SK-N-SH (cell line): Measurements from ENCODE around the gene NDUFB3. TPM values are rescaled to one million over a fixed set of nuclear protein-coding genes. Genes with fewer than 3 reads are reported as not detected.
A peak's percentile ranks its signal among the peaks of the same experiment; 100 is the strongest.

Experiments
- CTCF ChIA-PET: fragments of 300-600, 350-600 bp; formaldehyde crosslinking; extraction: SDS; loops from one replicate; lab custom pipeline; 2021; lab: Yijun Ruan, JAX
- POLR2A ChIA-PET: fragments of 350-600 bp; sonication (Branson Sonifier 250); formaldehyde crosslinking; extraction: SDS; loops from one replicate; lab custom pipeline; 2020; ENCODE audit warnings: antibody characterized with exemption, inconsistent platforms; lab: Yijun Ruan, JAX
- DNase-seq: peaks from one replicate; pipeline ENCODE4 v3.0.0; 2012
- H2AFZ ChIP-seq: fragments of 200-600 bp; sonication (generic); 2 replicates; pipeline ENCODE4 v1.8.1; 2016; ENCODE audit warnings: antibody characterized with exemption, mild to moderate bottlenecking, low read depth
- H3F3A ChIP-seq: fragments of 200-600 bp; sonication (generic); replicated peaks from 2 replicates; pipeline ENCODE3; 2016; ENCODE audit warnings: antibody characterized with exemption, mild to moderate bottlenecking; ENCODE audit not compliant: insufficient read depth
- H3K27ac ChIP-seq, 2 experiments: fragments of 200-500 bp in 1 of 2; fragments of 200-600 bp in 1 of 2; sonication (Bioruptor generic) in 1 of 2; sonication (generic), shearing (Covaris generic) in 1 of 2; 2 replicates each; pipeline versions ENCODE4 v1.5.1 to v1.6.1; 2014 to 2016; ENCODE audit warnings: low read depth in 2 of 2, inconsistent platforms in 1 of 2, low read length in 1 of 2, mild to moderate bottlenecking in 1 of 2, mixed read lengths in 1 of 2
- H3K27me3 ChIP-seq: fragments of 200-600 bp; sonication (generic), shearing (Covaris generic); 2 replicates; pipeline ENCODE4 v1.6.1; 2016; ENCODE audit warnings: mixed run types; ENCODE audit not compliant: insufficient read depth
- H3K36me3 ChIP-seq, 2 experiments: fragments of 200-500 bp in 1 of 2; fragments of 200-600 bp in 1 of 2; sonication (Bioruptor generic) in 1 of 2; sonication (generic) in 1 of 2; replicated peaks in 1 of 2; 2 replicates each; pipeline versions ENCODE3 to v1.5.1; 2014 to 2016; ENCODE audit warnings: low read length in 1 of 2, mild to moderate bottlenecking in 1 of 2; ENCODE audit not compliant: insufficient read depth in 2 of 2, control insufficient read depth in 1 of 2
- H3K4me1 ChIP-seq, 2 experiments: fragments of 200-500 bp in 1 of 2; fragments of 200-600 bp in 1 of 2; sonication (Bioruptor generic) in 1 of 2; sonication (generic), shearing (Covaris generic) in 1 of 2; 2 replicates each; pipeline versions ENCODE4 v1.5.1 to v1.6.1; 2014 to 2016; ENCODE audit warnings: low read depth in 1 of 2, low read length in 1 of 2, mixed run types in 1 of 2; ENCODE audit not compliant: insufficient read depth in 2 of 2, control insufficient read depth in 1 of 2
- H3K4me2 ChIP-seq: fragments of 200-600 bp; sonication (generic), shearing (Covaris generic); 2 replicates; pipeline ENCODE4 v1.6.1; 2017; ENCODE audit warnings: mixed run types
- H3K4me3 ChIP-seq, 2 experiments: fragments of 200-500 bp in 1 of 2; fragments of 200-600 bp in 1 of 2; sonication (Bioruptor generic) in 1 of 2; sonication (generic), shearing (Covaris generic) in 1 of 2; 2 replicates each; pipeline versions ENCODE4 v1.5.1 to v1.8.1; 2014 to 2016; ENCODE audit warnings: low read depth in 2 of 2, inconsistent platforms in 1 of 2, low read length in 1 of 2, mild to moderate bottlenecking in 1 of 2, mixed read lengths in 1 of 2, moderate library complexity in 1 of 2
- H3K79me2 ChIP-seq: fragments of 200-600 bp; sonication (generic); 2 replicates; pipeline ENCODE4 v1.8.1; 2017; ENCODE audit warnings: mild to moderate bottlenecking; ENCODE audit not compliant: insufficient read depth
- H3K9ac ChIP-seq: fragments of 200-600 bp; sonication (generic); 2 replicates; pipeline ENCODE4 v1.6.1; 2017; ENCODE audit warnings: mixed run types
- H3K9me2 ChIP-seq: fragments of 200-600 bp; sonication (generic); 2 replicates; pipeline ENCODE4 v1.6.1; 2017; ENCODE audit warnings: mixed run types
- H3K9me3 ChIP-seq: fragments of 200-600 bp; sonication (generic); 2 replicates; pipeline ENCODE4 v1.6.1; 2017; ENCODE audit warnings: mixed run types, mild to moderate bottlenecking, moderate library complexity
- H4K20me1 ChIP-seq: fragments of 200-600 bp; sonication (generic); 2 replicates; pipeline ENCODE4 v1.6.1; 2017; ENCODE audit warnings: mild to moderate bottlenecking, mixed run types; ENCODE audit not compliant: insufficient read depth
- CHD2 ChIP-seq: fragments of 150-350 bp; IDR thresholded peaks from 2 replicates; pipeline ENCODE4 v1.6.1; 2018; ENCODE audit warnings: low read length; ENCODE audit not compliant: partially characterized antibody
- ELF1 ChIP-seq: IDR thresholded peaks from 2 replicates; pipeline ENCODE4 v1.4.0; 2012
- EP300 ChIP-seq, 2 experiments: IDR thresholded peaks; 2 replicates each; pipeline versions ENCODE4 v1.4.0 to v1.6.1; 2012; ENCODE audit warnings: borderline replicate concordance in 1 of 2, low read depth in 1 of 2, low read length in 1 of 2
- EZH2phosphoT487 ChIP-seq: fragments of 200-600 bp; sonication (generic); IDR thresholded peaks from 2 replicates; pipeline ENCODE4 v1.6.1; 2017; ENCODE audit warnings: low read depth, mixed run types, mild to moderate bottlenecking, antibody characterized with exemption, moderate library complexity, borderline replicate concordance
- FOSL2 ChIP-seq: IDR thresholded peaks from 2 replicates; pipeline ENCODE4 v1.4.0; 2012; ENCODE audit warnings: low read depth, mild to moderate bottlenecking, moderate library complexity, borderline replicate concordance
- FOXJ3 ChIP-seq: sonication (generic); formaldehyde crosslinking; IDR thresholded peaks from 2 replicates; pipeline ENCODE4 v1.5.1; 2020; ENCODE audit warnings: mild to moderate bottlenecking, missing genetic modification reagents
- GABPA ChIP-seq: IDR thresholded peaks from 2 replicates; pipeline ENCODE4 v1.4.0; 2012; ENCODE audit warnings: low read depth, mild to moderate bottlenecking
- JUND ChIP-seq: IDR thresholded peaks from 2 replicates; pipeline ENCODE4 v1.4.0; 2012
- MXI1 ChIP-seq: IDR thresholded peaks from 2 replicates; pipeline ENCODE4 v1.6.1; 2012; ENCODE audit warnings: mild to moderate bottlenecking, low read depth, low read length, improper control_type of control experiment
- NFIC ChIP-seq: IDR thresholded peaks from 2 replicates; pipeline ENCODE4 v1.4.0; 2012; ENCODE audit warnings: borderline replicate concordance
- NRF1 ChIP-seq: IDR thresholded peaks from 2 replicates; pipeline ENCODE4 v1.6.1; 2012; ENCODE audit warnings: low read depth, mild to moderate bottlenecking, low read length
- POLR2AphosphoS5 ChIP-seq: IDR thresholded peaks from 2 replicates; pipeline ENCODE4 v1.6.1; 2012; ENCODE audit warnings: low read depth, low read length
- RFX5 ChIP-seq: IDR thresholded peaks from 2 replicates; pipeline ENCODE4 v1.6.1; 2012; ENCODE audit warnings: mild to moderate bottlenecking, improper control_type of control experiment, low read length
- SIN3A ChIP-seq: IDR thresholded peaks from 2 replicates; pipeline ENCODE4 v1.6.1; 2012; ENCODE audit warnings: low read depth, mild to moderate bottlenecking, low read length, moderate library complexity, borderline replicate concordance
- SMC3 ChIP-seq: IDR thresholded peaks from 2 replicates; pipeline ENCODE4 v1.6.1; 2012; ENCODE audit warnings: low read depth, low read length, improper control_type of control experiment
- TAF1 ChIP-seq: IDR thresholded peaks from 2 replicates; pipeline ENCODE4 v1.6.1; 2012; ENCODE audit warnings: low read depth, mild to moderate bottlenecking, low read length, moderate library complexity, borderline replicate concordance
- WGBS: methylation state at CpG from one replicate; pipeline ENCODE4 v1.1.6; 2017; ENCODE audit warnings: low lambda C conversion rate; 5-methylcytosine and 5-hydroxymethylcytosine counted together
- polyA plus RNA-seq, 3 experiments: library from polyadenylated mRNA; depleted of rRNA; stranded (reverse); fragments of >200 nt; gene quantifications; 2 replicates each; pipeline ENCODE4 v1.2.3, GENCODE V29; 2012
- TF ChIP-seq, protein P1 (sequence below): IDR thresholded peaks from 2 replicates; pipeline ENCODE4 v1.4.0; 2012; ENCODE audit warnings: low read depth, borderline replicate concordance
- TF ChIP-seq, protein P2 (sequence below): fragments of 200-600 bp; sonication (generic); IDR thresholded peaks from 2 replicates; pipeline ENCODE4 v1.6.1; 2017; ENCODE audit warnings: antibody characterized with exemption, mild to moderate bottlenecking, moderate library complexity
- TF ChIP-seq, protein P3 (sequence below): IDR thresholded peaks from 2 replicates; pipeline ENCODE4 v1.4.0; 2012; ENCODE audit warnings: low read depth, borderline replicate concordance
- TF ChIP-seq, protein P4 (sequence below): IDR thresholded peaks from 2 replicates; pipeline ENCODE4; 2012

The NDUFB3 gene
- polyA plus RNA-seq, 1 of the 3 experiments (the other 2 are of a cell fraction): 55.9 TPM

DNA sequence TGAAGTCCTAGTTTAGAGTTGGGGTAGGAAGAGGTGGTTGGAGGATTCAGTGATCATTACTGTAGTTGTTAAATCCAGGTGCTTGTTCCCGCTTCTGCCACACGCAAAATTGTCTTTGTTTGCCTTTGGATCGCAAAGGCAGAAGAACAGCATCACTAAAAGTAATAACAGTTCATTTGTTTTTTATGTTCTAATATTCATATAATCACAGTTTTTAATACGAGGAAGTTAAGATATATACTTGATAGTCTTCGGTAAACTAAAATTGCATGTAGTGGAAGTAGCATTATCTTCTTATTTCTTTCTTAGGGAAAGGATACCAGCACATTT is 365 bp downstream of the NDUFB3 start:
- Histone ChIP-seq H3K79me2 (peaks cover 94% of the 10 kb centered on the region), H3K9ac (peak overlapping the region; percentile 96), H3F3A (peaks cover 3% of the 10 kb centered on the region), H2AFZ (peak overlapping the region; percentile 95)
- WGBS: 0% methylated on average over 5 of the region's 5 CpGs
- POLR2A ChIA-PET: no interaction called here
- TF ChIP-seq CHD2 (no peak), NFIC (no peak), NRF1 (no peak), POLR2AphosphoS5 (no peak), EZH2phosphoT487 (no peak), ELF1 (no peak), SIN3A (no peak), TAF1 (no peak), SMC3 (no peak), FOSL2 (no peak)
- TF ChIP-seq, protein P1, sequence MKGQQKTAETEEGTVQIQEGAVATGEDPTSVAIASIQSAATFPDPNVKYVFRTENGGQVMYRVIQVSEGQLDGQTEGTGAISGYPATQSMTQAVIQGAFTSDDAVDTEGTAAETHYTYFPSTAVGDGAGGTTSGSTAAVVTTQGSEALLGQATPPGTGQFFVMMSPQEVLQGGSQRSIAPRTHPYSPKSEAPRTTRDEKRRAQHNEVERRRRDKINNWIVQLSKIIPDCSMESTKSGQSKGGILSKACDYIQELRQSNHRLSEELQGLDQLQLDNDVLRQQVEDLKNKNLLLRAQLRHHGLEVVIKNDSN: no peak
- TF ChIP-seq, protein P2, sequence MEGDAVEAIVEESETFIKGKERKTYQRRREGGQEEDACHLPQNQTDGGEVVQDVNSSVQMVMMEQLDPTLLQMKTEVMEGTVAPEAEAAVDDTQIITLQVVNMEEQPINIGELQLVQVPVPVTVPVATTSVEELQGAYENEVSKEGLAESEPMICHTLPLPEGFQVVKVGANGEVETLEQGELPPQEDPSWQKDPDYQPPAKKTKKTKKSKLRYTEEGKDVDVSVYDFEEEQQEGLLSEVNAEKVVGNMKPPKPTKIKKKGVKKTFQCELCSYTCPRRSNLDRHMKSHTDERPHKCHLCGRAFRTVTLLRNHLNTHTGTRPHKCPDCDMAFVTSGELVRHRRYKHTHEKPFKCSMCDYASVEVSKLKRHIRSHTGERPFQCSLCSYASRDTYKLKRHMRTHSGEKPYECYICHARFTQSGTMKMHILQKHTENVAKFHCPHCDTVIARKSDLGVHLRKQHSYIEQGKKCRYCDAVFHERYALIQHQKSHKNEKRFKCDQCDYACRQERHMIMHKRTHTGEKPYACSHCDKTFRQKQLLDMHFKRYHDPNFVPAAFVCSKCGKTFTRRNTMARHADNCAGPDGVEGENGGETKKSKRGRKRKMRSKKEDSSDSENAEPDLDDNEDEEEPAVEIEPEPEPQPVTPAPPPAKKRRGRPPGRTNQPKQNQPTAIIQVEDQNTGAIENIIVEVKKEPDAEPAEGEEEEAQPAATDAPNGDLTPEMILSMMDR: no peak
- TF ChIP-seq, protein P3, sequence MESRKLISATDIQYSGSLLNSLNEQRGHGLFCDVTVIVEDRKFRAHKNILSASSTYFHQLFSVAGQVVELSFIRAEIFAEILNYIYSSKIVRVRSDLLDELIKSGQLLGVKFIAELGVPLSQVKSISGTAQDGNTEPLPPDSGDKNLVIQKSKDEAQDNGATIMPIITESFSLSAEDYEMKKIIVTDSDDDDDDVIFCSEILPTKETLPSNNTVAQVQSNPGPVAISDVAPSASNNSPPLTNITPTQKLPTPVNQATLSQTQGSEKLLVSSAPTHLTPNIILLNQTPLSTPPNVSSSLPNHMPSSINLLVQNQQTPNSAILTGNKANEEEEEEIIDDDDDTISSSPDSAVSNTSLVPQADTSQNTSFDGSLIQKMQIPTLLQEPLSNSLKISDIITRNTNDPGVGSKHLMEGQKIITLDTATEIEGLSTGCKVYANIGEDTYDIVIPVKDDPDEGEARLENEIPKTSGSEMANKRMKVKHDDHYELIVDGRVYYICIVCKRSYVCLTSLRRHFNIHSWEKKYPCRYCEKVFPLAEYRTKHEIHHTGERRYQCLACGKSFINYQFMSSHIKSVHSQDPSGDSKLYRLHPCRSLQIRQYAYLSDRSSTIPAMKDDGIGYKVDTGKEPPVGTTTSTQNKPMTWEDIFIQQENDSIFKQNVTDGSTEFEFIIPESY: no peak
- TF ChIP-seq, all 33 proteins: peak for 0
- H3K9me2 ChIP-seq: no peaks in the 10 kb centered on the region
- peaks cover 7 to 12% of the 10 kb centered on the region in 2 experiments; a peak in 3 of 4 replicates for H3K4me1 ChIP-seq
- H3K27ac ChIP-seq: peak overlapping the region; percentile 86 to 95; a peak in 3 of 4 replicates
- H3K4me3 ChIP-seq: peak overlapping the region; percentile 88 to 98
- H3K36me3 ChIP-seq: peaks cover 0 to 3% of the 10 kb centered on the region in 2 experiments
- peak overlapping the region; percentile 92 for H3K4me2 ChIP-seq
- no peaks in the 10 kb centered on the region for H3K27me3 ChIP-seq
- DNase-seq: no peak
- H4K20me1 ChIP-seq: no peaks in the 10 kb centered on the region; the same call in 1 of the 2 replicates
- H3K9me3 ChIP-seq: no peaks in the 10 kb centered on the region
- CTCF ChIA-PET: interaction anchor here (0.7 to 5.1 kb wide), 3 partner anchors 96 to 166 kb away, joined by 3 to 58 read pairs (median 3); no protein-coding TSS in a partner anchor

DNA sequence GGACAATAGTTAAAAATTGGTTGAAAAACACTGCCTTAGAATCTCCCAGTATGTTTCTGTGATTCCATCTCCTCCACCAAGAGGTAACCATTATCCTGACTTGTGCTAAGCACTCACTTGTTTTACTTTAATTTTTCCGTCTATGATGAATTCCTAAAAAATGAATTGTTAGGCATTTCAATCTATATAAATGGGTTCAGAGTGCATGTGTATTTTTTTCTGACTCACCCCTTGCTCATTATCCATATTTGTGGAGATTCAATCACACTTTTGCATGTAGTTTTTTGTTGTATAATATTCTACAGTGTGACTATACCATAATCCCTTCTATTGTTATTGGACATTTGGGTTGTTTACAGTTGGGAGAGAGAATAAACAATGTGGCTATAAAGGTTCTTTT is 1.3 kb downstream of the NDUFB3 start:
- CTCF ChIA-PET: interaction anchor here (1.0 kb wide), 2 partner anchors 95 to 104 kb away, joined by 3 to 4 read pairs; no protein-coding TSS in a partner anchor
- Histone ChIP-seq H2AFZ (no peak overlapping the region), H4K20me1 (no peaks in the 10 kb centered on the region; the same call in 1 of the 2 replicates), H3K79me2 (peaks cover 89% of the 10 kb centered on the region), H3K27ac (no peak overlapping the region), H3K9me2 (no peaks in the 10 kb centered on the region), H3K36me3 (peaks cover 0 to 3% of the 10 kb centered on the region in 2 experiments), H3K4me1 (peaks cover 7 to 12% of the 10 kb centered on the region in 2 experiments; a peak in 3 of 4 replicates), H3K9ac (peak overlapping the region; percentile 96; the same call in 1 of the 2 replicates), H3F3A (peaks cover 3% of the 10 kb centered on the region), H3K4me3 (peak overlapping the region; percentile 88 to 98; a peak in 3 of 4 replicates), H3K9me3 (no peaks in the 10 kb centered on the region), H3K27me3 (no peaks in the 10 kb centered on the region), H3K4me2 (peak overlapping the region; percentile 92)
- no peak for DNase-seq
- 85% methylated on average over 1 of the region's 1 CpG for WGBS
- POLR2A ChIA-PET: no interaction called here
- TF ChIP-seq ELF1 (no peak), TAF1 (no peak), EP300 (IDR thresholded peaks at IDR 0.05; ENCODE audit: borderline replicate concordance in 1 of 2, low read depth in 1 of 2, low read length in 1 of 2) (no peak), MXI1 (no peak), JUND (no peak), RFX5 (no peak), NFIC (no peak), FOSL2 (no peak), CHD2 (no peak), GABPA (no peak), FOXJ3 (no peak), NRF1 (no peak)
- TF ChIP-seq, protein P2: no peak
- TF ChIP-seq, protein P4, sequence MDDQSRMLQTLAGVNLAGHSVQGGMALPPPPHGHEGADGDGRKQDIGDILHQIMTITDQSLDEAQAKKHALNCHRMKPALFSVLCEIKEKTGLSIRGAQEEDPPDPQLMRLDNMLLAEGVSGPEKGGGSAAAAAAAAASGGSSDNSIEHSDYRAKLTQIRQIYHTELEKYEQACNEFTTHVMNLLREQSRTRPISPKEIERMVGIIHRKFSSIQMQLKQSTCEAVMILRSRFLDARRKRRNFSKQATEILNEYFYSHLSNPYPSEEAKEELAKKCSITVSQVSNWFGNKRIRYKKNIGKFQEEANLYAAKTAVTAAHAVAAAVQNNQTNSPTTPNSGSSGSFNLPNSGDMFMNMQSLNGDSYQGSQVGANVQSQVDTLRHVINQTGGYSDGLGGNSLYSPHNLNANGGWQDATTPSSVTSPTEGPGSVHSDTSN: no peak
